GM21529 (cell line): ENCODE measurements around the gene GRIN3B.
"Not testable (repeated sequence)": the region's sequence is repeated elsewhere in the genome, so short reads cannot be mapped to it uniquely, and the experiment has no call there.

Experiments
- ATAC-seq: cut with Tn5 transposase; IDR thresholded peaks from one replicate; pipeline ENCODE4 v1.9.1; 2021; ENCODE audit not compliant: unreplicated experiment

Gene GRIN3B

DNA sequence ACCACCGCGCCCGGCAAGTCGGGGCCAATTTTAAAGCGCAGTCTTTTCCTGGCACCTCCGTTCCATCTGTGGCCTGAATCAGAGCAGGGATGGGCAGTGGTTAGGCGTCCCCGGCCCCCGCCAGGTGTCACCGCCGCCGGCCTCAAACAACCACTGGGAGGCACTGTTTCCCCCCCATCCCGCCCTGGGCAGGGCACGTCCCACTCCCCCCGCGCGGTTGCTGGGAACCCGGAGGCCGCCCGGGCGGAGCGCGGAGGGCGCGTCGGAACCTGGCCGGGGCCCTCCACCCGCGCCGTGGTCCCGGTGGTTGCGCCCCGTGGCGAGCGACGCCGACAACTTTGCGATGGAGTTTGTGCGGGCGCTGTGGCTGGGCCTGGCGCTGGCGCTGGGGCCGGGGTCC lies at the start of gene GRIN3B:
Gene GRIN3B, plus strand, starts transcription at position 325 of the 400 bp plus-strand sequence. Its CDS starts 19 bp downstream, at position 344.
- no peak for ATAC-seq

DNA sequence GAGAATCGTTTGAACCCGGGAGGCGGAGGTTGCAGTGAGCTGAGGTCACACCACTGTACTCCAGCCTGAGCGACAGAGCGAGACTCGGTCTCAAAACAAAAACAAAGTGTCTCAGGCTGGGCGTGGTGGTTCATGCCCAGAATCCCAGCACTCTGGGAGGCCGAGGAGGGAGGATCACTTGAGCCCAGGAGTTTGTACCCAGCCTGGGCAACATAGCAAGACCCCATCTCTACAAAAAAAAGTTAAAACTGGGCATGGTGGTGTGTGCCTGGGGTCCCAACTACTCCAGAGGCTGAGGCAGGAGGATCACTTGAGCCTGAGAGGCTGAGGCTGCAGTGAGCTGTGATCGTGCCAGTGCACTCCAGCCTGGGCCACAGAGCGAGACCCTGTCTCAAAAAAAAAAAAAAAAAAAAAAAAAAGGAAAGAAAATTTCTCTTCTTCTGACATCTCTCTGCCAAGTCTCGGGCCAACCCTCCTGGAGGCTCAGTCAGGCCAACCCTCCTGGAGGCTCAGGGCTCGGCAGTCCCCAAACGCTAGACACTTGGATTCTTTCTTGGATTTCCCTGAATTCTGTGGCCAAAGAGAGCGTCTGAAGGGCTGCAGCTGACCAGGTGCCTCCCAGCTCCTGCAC lies 48.1 kb upstream of the GRIN3B start:
- no peak for ATAC-seq

- no peak for ATAC-seq
Measured at GRCh38 chr19:952680-953444, 47.4 kb upstream of the GRIN3B start.

DNA sequence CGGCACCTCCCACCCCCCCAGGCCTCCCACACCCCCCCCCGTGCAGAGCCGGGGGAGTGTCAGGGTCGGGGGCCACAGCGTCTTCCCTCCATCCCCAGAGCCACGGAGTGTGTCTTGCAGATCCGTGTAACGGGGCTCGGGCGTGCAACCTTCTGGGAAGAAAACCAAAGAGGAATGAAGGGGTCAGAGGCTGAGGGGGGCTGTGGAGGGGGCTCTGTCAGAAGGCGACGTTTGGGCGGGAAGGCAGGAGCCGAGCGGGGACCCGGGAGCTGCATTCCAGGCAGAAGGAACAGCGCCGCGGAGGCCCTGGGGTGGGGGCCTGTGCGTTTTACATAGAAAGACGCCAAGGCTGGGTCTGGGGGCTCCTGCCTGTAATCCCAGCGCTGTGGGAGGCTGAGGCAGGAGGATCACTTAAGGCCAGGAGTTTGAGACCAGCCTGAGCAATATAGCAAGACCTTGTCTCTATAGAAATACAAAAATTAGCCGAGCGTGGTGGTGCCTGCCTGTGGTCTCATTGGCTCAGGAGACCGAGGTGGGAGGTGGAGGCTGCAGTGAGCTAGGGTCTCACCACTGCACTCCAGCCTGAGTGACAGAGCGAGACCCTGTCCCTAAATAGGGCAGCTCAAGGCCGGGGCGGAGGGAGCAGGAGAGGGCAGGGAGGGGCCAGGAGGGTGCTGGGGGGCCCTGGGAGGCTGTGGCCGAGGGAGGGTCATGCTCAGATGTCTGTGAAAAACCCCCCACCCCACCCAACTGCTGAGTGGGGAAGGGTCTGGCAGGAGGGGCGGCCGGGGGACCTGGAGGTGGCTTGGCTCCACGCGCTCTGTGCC lies 46.6 kb upstream of the GRIN3B start:
- no peak for ATAC-seq

GRCh38 chr19:954272-954671 lies 45.9 kb upstream of the GRIN3B start:
- no peak for ATAC-seq

DNA sequence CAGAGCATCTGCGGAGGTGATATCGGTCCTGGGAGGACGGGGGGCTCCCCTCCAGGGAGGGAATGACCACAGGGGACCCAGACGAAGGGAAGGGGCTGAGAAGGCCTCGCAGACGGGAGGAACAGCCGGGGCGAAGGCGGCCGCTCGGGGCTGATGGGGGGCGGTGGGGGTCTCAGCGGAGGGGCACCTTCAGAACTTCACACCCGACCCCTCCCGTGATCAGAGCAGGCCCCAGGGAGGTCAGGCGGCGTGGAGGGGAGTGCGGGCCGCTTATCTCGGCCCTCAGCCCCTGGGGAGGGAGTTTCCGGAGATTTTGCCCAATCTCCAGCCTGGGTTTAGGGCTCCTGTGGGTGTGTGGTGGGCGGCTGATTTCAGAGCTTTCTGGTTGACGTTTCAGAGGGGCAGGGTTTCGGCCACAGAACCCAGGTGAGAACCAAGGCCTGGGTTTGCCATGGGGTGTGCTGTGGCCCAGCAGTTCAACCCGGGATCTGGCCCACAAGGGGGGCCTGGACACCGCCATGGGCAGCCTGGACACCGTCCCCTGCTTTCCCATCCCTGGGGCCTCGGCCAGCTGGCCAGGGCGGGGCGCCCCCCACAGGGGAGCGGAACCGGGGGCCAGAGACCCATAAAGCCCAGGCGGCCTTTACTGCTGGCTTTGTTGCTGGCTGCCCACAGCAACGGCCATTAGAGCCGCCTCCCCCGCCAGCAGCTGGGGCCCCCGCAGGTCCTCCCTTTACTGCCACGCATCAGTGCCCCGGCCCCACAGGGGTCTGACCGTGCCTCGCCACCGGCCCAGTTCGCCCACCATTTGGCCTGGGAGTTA lies 45.3 kb upstream of the GRIN3B start:
- ATAC-seq = peak; percentile 52

GRCh38 chr19:955803-956765 lies 44.1 kb upstream of the GRIN3B start:
- ATAC-seq = no peak

DNA sequence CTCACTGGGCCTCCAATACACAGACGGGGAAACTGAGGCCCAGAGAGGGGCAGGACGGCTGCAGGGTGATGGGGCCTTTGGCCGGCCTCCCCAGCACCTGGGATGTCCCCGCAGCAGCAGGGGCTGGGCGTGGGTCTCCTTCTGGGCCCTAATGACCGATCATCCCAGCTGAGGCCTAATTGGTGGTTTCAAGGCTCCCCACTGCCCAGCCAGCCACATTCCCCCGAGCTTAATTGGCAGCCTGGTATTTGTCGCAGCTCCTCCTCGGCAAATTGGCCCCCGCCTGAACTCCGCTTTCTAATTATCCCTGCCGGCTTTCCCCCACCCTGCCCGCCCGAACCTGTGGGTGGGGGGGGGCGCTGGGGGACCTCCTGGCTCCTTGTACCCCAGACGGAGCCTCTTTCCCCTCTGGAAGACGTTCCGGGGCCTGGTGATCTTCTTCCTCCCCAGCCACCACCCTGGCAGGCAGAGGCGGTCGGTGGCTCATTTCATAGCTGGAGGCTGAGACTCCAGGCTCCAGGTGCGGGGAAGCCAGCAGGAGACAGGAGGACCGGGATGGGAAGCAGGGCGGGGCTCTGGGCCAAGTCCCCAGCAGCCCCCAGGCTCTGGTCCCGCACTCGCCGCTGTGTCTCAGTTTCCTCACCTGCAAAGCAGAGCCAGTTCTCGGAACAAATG lies 43.3 kb upstream of the GRIN3B start:
- no peak for ATAC-seq

GRCh38 chr19:957578-957977 lies 42.6 kb upstream of the GRIN3B start:
- not testable (repeated sequence) for ATAC-seq

- ATAC-seq = no peak
Measured at GRCh38 chr19:958967-959855, 41.0 kb upstream of the GRIN3B start.

DNA sequence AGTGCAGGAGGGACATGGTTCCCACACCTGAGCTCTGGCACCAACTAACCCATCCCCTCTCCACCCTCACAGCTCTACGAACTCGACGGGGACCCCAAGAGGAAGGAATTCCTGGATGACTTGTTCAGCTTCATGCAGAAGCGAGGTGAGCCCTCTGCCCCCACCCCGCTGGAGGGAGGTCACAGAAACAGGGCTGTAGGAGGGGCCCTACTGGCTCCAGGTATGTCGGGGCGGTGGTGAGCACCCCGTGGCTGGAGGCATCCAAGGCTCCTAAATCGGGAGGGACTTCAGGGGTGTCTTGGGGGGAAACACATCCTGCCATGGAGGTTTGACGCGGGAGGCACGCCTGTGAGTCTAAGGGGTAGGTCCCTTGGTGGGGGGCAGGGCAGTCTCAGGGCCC lies 40.2 kb upstream of the GRIN3B start:
- no peak for ATAC-seq

GRCh38 chr19:960601-960938 lies 39.6 kb upstream of the GRIN3B start:
- ATAC-seq = no peak

GRCh38 chr19:961866-962620 lies 38.2 kb upstream of the GRIN3B start:
- ATAC-seq = no peak

- no peak for ATAC-seq
Measured at GRCh38 chr19:962683-963400, 37.4 kb upstream of the GRIN3B start.

DNA sequence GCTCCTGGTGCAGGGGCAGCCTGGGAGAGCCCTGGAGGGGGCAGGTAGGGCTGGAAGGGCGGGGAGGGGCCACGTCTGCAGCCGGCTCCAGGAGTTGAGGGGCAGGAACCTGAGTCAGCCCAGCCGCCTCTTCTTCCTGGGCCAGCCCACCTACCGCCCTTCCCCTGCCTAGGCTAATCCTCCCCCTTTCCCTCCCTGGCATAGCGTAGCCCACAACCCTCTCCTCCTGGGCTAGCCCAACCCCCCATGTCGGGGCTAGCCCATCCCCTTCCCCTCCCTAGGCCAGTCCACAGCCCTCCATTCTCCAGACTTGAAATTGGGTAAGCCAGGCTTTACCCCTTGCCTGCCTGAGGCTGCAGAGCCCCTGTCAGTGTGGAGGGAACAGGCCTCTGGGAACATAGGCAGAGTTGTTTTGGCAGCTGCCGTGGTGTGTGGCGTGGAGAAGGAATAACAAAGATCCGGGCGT lies 36.7 kb upstream of the GRIN3B start:
- no peak for ATAC-seq

GRCh38 chr19:964116-964520 lies 36.1 kb upstream of the GRIN3B start:
- ATAC-seq = no peak
